Kidney epithelial cell (primary cell): ENCODE results near the gene SLC16A9. TPM values are rescaled to one million over a fixed set of nuclear protein-coding genes. Genes with fewer than 3 reads are reported as not detected.
"Not testable (repeated sequence)": the region's sequence is repeated elsewhere in the genome, so short reads cannot be mapped to it uniquely, and the experiment has no call there.

Experiments
- DNase-seq: peaks from one replicate; pipeline ENCODE4 v3.0.0-alpha.2; 2010; ENCODE audit warnings: low read depth
- H3K27me3 ChIP-seq: 2 replicates; pipeline ENCODE4 v1.6.0; 2011; ENCODE audit warnings: low read length; ENCODE audit not compliant: control insufficient read depth, insufficient read depth
- H3K36me3 ChIP-seq: 2 replicates; pipeline ENCODE4 v1.5.1; 2011; ENCODE audit warnings: low read length; ENCODE audit not compliant: control insufficient read depth, insufficient read depth
- H3K4me3 ChIP-seq: 2 replicates; pipeline ENCODE4 v1.5.1; 2011; ENCODE audit warnings: low read depth, mild to moderate bottlenecking, control low read depth, low read length
- total RNA-seq: library from RNA; depleted of rRNA; stranded (reverse); fragments of >200 nt; gene quantifications from 2 replicates; pipeline ENCODE4 v1.2.3, GENCODE V29; 2015
- TF ChIP-seq, protein P1 (sequence below): IDR thresholded peaks from 2 replicates; pipeline ENCODE4 v1.5.1; 2011; ENCODE audit warnings: mild to moderate bottlenecking, moderate library complexity, low read length, control low read depth, inconsistent platforms; ENCODE audit not compliant: insufficient read depth, poor library complexity, severe bottlenecking

Gene SLC16A9
- total RNA-seq, 1 donor from 2014 or later, result 10.4 TPM

DNA sequence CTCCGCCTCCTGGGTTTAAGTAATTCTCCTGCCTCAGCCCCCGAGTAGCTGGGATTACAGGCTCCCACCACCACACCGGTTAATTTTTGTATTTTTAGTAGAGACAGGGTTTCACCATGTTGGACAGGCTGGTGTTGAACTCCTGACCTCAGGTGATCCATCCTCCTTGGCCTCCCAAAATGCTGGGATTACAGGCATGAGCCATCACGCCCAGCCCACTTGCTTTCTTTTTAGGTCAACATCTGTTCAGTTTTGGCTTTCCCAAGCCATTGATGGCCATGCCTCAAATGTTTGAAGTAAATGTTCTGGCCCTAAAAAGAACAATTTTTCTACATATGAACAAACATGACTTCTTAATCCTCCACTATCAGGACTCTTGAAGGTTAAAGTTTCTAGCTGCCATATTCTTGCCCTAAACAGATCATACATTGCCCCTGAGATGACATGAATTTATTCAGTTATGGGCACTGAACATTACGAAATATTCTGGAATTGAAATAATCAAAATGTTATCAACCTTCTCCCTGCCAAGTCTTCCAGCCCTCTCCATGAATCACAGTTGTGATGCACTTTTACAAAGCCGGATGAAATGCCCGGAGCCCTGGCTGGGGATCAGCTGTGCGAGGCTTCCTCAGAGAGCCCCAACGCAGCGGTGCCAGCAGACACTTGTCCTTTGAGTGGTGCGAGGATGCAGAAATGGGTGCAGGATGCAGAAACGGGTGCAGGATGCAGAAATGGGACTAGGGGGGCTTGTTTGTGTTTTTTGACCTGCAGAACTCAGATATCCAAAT is 40.7 kb upstream of the SLC16A9 start:
- Histone ChIP-seq H3K27me3 (no peaks in the 10 kb centered on the region), H3K4me3 (no peak overlapping the region), H3K36me3 (no peaks in the 10 kb centered on the region)
- TF ChIP-seq, protein P1, sequence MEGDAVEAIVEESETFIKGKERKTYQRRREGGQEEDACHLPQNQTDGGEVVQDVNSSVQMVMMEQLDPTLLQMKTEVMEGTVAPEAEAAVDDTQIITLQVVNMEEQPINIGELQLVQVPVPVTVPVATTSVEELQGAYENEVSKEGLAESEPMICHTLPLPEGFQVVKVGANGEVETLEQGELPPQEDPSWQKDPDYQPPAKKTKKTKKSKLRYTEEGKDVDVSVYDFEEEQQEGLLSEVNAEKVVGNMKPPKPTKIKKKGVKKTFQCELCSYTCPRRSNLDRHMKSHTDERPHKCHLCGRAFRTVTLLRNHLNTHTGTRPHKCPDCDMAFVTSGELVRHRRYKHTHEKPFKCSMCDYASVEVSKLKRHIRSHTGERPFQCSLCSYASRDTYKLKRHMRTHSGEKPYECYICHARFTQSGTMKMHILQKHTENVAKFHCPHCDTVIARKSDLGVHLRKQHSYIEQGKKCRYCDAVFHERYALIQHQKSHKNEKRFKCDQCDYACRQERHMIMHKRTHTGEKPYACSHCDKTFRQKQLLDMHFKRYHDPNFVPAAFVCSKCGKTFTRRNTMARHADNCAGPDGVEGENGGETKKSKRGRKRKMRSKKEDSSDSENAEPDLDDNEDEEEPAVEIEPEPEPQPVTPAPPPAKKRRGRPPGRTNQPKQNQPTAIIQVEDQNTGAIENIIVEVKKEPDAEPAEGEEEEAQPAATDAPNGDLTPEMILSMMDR, result no peak
- DNase-seq, result no peak

GRCh38 chr10:59748834-59749233 is 39.2 kb upstream of the SLC16A9 start:
- Histone ChIP-seq H3K36me3 (no peaks in the 10 kb centered on the region), H3K4me3 (no peak overlapping the region), H3K27me3 (no peaks in the 10 kb centered on the region)
- DNase-seq, result peak; percentile 19
- TF ChIP-seq, protein P1, result no peak

DNA sequence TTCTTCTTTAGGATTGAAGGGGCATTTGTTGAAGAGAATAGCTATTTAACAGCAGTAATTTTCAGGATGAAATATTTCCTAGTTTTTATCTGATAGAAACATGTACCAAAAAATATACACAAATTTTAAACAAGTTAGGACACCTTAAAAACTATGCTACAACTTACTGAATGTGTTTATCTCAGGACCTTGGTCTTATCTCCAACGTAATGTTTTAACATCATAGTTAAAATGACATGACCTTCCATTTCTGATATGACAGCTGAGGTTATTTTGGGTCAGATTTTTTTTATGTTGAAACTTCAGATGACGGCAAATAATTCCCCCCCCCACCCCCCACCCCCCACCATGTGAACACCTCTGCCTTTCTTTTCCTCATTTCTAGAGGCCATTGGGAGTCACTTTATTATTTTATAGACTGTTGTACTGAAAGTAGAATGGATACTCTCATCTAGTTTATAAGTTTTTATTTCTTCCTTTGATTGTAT is 35.6 kb upstream of the SLC16A9 start:
- DNase-seq, result no peak
- Histone ChIP-seq H3K4me3 (no peak overlapping the region), H3K27me3 (no peaks in the 10 kb centered on the region), H3K36me3 (no peaks in the 10 kb centered on the region)
- TF ChIP-seq, protein P1, result no peak

GRCh38 chr10:59744762-59745161 is 35.1 kb upstream of the SLC16A9 start:
- not testable (repeated sequence) for H3K4me3 ChIP-seq, H3K27me3 ChIP-seq, H3K36me3 ChIP-seq, DNase-seq

DNA sequence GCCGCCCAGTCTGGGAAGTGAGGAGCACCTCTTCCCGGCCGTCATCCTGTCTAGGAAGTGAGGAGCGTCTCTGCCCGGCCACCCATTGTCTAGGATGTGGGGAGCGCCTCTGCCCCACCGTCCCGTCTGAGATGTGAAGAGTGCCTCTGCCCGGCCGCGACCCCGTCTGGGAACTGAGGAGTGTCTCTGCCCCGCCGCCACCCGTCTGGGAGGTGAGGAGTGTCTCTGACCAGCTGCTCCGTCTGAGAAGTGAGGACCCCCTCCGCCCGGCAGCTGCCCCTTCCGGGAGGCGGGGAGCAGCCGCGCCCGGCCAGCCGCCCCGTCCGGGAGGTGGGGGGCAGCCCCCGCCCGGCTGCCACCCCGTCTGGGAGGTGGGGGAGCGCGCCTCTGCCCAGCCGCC is 34.5 kb upstream of the SLC16A9 start:
- not testable (repeated sequence) for DNase-seq, H3K36me3 ChIP-seq, H3K27me3 ChIP-seq, H3K4me3 ChIP-seq

DNA sequence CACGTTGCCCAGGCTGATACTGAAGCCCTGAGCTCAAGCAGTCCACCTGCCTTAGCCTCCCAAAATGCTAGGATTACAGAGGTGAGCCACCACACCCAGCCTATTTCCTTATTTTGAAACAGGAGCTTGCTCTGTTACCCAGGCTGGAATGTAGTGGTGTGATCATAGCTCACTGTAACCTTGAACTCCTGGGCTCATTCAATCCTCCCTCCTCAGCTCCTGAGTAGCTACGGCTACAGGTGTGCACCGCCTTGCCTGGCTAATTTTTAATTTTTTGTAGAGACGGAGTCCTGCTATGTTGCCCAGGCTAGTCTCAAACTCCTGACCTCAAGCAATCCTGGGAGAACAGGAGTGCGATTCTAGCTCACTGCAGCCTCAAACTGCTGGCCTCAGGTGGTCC is 31.9 kb upstream of the SLC16A9 start:
- H3K36me3 ChIP-seq, result no peaks in the 10 kb centered on the region
- H3K4me3 ChIP-seq, result no peak overlapping the region
- no peak for DNase-seq
- no peaks in the 10 kb centered on the region for H3K27me3 ChIP-seq
- TF ChIP-seq, protein P1, result no peak

DNA sequence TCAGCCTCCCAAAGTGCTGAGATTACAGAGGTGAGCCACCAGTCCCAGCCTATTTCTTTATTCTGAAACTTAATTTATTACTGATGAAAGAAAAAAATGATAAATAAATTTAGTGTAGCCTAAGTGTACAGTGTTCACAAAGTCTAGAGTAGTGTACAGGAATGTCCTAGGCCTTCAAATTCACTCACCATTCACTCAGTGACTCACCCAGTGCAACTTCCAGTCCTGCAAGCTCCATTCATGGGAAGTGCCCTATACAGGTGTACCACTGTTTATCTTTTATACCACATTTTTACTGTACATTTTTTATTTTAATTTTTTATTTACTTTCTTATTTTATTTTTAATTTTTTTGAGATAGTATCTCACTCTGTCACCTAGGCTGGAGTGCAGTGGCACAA is 31.4 kb upstream of the SLC16A9 start:
- TF ChIP-seq, protein P1, result no peak
- Histone ChIP-seq H3K27me3 (no peaks in the 10 kb centered on the region), H3K4me3 (no peak overlapping the region), H3K36me3 (no peaks in the 10 kb centered on the region)
- DNase-seq, result no peak
